NCI-H82 treated with DMSO at 0.1 percent for 48 hours (cell line): ENCODE results near the gene GALP.
"Not testable (repeated sequence)": the region's sequence is repeated elsewhere in the genome, so short reads cannot be mapped to it uniquely, and the experiment has no call there.

Experiments used
- DNase-seq: peaks from one replicate; lab custom pipeline; 2025; ENCODE audit not compliant: unreplicated experiment; lab: John Stamatoyannopoulos, UW

The GALP gene

DNA sequence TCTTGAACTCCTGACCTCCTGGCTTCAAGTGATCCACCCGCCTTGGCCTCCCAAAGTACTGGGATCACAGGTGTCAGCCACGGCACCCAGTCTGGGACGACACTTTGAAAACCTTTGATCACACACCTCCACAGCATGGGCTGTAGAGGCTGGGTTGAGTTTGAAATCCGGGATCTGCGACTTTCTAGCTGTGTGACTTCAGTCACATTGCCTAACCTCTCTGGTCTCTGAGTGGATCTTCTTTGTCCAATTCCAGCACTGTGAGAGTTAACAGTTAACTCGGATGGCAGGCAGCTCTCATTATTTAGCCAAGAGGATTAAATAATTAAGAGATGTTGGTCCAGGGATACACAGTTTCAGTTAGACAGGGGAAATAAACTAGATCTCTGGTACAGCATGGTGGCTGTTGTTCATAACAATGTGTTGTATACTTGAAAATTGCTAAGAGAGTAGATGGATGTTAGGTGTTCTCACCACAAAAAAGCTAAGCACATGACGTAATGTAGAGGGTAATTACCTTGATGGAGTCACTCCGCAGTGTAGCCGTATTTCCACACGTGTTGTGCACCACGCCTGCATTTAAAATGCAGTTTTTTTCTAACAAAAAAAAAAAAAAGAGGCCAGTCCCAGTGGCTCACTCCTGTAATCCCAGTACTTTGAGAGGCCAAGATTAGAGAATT is 1.9 kb downstream of the GALP start:
- DNase-seq = peak; percentile 11

DNA sequence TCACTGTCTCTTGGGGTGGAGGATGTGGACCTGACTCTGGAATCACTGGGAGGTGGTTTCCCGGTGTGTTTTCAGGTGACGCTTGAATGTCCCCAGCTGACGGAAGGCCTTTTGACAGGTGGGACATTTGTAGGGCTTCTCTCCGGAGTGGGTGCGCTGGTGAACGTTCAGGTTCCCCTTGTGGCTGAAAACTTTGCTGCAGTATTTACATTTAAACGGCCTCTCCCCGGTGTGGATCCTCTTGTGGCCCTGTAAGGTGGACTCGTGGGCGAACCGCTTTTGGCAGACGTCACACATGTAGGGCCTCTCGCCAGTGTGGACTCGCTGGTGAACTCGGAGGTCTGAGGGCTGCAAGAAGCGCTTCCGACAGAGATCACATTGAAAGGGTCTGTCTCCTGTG is 14.0 kb downstream of the GALP start:
- DNase-seq = no peak

GRCh38 chr19:56191115-56191514 is 15.3 kb downstream of the GALP start:
- DNase-seq = no peak

DNA sequence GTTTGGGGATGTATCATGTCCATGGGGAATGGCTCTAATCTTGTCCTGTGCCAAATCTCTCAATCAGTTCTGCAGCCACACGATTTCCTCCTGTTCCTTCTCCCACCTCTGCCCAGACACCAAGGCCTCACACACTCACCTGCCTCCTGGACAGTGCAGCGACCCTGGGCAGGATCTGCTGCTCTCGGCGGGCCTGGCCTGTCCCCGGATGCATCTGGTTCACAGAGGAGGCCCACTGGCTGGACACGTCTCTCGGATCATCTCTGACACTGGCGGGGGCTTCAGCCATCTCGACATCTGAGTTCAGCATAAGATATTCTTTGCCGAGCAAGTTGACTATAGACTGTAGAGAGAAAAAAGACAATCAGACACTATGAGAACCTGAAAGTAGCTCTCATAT is 15.9 kb downstream of the GALP start:
- DNase-seq = no peak

- peak; percentile 56 for DNase-seq
These were observed 18.3 kb downstream of the GALP start for GRCh38 chr19:56193981-56194640.

DNA sequence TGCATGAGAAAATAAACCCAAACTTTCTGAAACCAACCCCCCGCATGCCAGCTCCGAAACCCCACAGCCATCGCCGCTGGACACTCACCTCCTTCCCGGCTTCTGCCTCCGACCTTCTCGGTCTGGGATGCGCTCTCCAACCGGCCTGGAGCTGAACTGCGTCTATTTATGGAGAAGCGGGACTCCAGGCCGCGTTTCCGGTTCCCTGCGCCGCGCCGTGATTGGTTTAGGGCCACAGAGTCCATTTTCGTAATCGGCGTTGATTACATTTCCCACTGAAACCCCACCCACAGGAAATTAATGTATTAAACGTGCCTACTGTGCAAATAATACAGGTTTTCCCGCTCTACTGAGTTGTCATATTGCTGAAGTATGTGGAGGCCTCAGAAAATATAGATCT is 21.8 kb downstream of the GALP start, which contains the start of gene ZSCAN5B:
TSS of gene ZSCAN5B (minus strand) at position 138 of the 400 bp plus-strand sequence. CDS start 4,731 bp downstream, outside the sequence.
- DNase-seq = not testable (repeated sequence)

DNA sequence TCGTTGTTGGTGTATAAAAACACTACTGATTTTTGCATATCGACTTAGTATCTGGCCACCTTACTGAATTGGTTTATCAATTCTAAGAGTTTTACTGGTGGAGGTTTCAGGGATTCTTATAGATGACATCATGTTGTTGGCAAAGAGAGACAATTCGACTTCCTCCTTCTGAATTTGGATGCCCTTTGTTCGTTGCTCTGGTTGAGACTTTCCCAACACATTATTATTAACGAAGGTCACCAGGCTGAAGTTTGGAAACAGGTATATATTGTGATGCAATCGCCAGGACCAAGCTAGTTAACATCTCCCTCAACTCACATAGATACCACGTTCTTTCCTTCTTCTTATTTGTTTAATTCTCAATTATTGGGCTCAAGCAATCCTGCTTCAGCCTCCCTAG is 23.9 kb downstream of the GALP start:
- DNase-seq = no peak

- no peak for DNase-seq
These were observed 26.2 kb downstream of the GALP start, which contains the start of gene ZSCAN5C for GRCh38 chr19:56201973-56202372. Gene ZSCAN5C (plus strand): TSS chr19:56202273. CDS start chr19:56205914, 3,641 bp downstream.

DNA sequence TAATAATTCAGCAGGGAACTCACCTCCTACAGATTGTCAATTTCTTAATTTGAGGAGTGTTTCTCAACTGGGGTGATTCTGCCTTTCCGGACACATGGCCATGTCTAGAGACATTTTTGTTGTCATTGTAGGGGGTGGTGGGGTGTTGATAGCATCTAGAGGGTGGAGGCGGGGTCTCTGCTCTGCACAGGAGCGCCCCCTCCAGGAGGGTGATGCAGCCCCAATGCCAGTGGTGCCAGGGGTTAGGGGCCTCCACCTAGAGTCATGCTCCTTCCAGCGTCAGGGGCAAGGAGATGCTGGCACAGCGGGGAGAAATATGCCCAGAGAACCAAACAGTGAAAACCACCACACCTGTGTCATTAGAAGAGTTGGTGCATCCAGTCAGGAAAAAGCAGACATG is 31.8 kb downstream of the GALP start:
- DNase-seq = not testable (repeated sequence)

DNA sequence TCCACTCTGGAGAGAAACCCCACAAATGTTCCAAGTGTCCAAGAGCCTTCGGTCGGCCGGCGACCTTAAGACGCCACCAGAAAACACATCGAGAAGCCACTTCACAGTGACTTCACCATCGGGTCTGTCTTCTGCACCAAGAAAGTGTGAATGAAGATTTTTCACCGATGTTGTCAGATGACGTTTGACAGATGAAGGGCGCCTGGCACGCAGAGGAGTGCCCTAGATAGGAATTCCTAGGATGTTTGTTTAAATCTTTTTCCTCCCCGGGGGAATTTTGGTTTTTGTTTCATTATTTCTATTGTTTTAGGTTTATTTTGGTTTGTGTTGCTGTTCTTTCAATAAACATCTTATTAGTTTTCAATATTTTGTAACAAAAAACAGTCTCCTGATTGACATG is 33.3 kb downstream of the GALP start:
- DNase-seq = no peak

DNA sequence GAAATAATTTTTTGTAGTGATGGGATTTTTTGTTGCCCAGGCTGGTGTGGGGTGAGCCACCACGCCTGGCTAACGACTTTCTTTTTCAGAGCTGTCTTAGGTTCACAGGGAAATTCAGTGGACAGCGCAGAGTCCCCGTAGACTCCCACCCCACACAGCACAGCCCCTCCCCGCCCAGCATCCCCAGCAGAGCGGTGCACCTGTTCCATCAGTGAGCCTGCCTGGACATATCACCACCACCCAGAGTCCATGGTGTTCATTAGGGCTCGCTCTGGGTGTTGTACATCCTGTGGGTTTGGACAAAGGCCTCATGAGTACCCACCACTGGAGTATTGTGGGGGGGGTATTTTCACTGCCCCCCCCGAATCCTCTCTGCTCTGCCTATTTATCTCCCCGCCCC is 34.2 kb downstream of the GALP start:
- not testable (repeated sequence) for DNase-seq

DNA sequence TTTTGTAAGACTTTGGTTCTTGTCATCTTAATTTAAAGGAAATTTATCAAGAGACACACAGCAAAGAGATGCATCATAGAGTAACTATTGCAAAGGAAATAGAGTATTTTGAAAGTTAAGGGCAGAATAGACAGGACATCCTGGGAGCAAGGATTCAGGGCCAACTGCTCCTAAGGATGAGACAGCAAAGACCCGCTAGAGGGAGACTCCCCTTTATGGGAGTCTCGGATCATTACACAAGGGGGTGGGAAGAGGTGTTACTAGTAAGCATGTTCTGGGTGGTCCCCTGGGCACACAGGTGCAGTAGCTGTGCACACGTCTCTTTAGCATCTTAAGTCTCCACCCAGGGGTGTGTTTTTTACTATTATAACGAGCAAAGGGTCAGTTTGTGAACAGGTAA is 35.9 kb downstream of the GALP start:
- no peak for DNase-seq

- no peak for DNase-seq
These were observed 41.5 kb downstream of the GALP start for GRCh38 chr19:56217039-56217949.

- DNase-seq = no peak
These were observed 43.2 kb downstream of the GALP start for GRCh38 chr19:56218961-56219360.

DNA sequence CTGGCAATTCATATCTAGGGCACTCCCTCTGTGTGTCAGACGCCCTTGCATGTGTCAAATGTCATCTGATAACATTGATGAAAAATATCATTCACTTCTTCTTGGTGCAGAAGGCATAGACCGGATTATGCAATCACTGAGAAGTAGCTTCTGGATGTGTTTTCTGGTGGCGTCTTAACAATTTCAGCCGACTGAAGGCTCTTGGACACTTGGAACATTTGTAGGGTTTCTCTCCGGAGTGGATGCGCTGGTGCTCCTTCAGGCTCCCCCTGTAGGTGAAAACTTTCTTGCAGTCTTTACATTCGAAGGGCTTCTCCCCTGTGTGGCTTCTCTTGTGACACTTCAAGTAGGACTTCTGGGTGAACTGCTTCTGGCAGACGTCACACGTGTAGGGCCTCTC is 45.6 kb downstream of the GALP start:
- DNase-seq = not testable (repeated sequence)

DNA sequence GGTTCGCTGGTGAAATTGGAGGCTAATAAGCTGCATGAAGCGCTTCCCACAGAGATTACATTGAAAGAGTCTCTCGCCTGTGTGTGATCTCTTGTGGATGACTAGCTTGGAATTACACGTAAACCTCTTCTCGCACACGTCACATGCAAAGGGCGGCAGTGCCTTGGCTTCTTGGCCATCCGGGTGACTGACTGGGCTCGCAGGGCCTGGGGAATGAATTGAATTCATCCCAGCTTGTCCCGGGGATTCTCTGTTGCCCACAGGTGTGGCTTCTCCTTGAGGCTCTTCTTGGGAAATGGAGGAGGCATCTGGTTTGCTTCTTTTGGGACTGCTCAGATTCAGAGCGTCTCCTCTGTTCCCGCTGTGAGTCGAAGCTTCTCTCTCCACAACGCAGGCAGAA is 46.0 kb downstream of the GALP start:
- no peak for DNase-seq

- no peak for DNase-seq
These were observed 47.1 kb downstream of the GALP start for GRCh38 chr19:56222901-56223300.

GRCh38 chr19:56223481-56223880 is 47.7 kb downstream of the GALP start:
- no peak for DNase-seq
